Measurements from ENCODE around the gene TAL1. TPM values are rescaled to one million over a fixed set of nuclear protein-coding genes. Genes with fewer than 3 reads are reported as not detected.

TAL1 gene
- polyA plus RNA-seq, 1 experiment, result not detected

DNA sequence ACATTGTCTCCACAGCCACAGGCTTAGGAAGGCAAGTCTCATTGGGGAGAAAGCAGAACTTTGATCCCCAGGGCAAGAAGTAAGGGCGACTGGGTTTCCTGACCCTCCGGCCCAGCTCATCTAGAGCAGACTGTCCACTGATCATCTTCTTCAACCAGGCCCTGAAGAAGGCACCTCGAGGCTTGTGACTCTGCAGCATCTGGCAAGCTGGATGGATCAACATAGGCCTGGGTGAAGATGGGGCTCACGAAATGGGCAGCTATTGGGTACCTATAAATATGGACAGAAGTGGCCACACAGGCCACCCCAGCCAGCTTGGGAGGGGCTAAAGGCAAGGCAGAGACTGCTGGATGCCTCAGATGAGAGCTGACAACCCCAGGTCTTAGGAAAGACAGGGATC lies 13.0 kb downstream of the TAL1 start:
- Histone ChIP-seq H3K27ac (ENCODE audit: low read depth, low read length) (no peak overlapping the region), H3K9me3 (ENCODE audit: control insufficient read depth, insufficient read depth, low read length) (no peaks in the 10 kb centered on the region), H3K27me3 (ENCODE audit: control insufficient read depth, insufficient read depth, low read length) (peaks cover 50% of the 10 kb centered on the region), H3K4me3 (ENCODE audit: low read depth, low read length) (no peak overlapping the region)
- ChIA-PET CTCF (no interaction called here), POLR2A (no interaction called here)
- TF ChIP-seq, protein P1, sequence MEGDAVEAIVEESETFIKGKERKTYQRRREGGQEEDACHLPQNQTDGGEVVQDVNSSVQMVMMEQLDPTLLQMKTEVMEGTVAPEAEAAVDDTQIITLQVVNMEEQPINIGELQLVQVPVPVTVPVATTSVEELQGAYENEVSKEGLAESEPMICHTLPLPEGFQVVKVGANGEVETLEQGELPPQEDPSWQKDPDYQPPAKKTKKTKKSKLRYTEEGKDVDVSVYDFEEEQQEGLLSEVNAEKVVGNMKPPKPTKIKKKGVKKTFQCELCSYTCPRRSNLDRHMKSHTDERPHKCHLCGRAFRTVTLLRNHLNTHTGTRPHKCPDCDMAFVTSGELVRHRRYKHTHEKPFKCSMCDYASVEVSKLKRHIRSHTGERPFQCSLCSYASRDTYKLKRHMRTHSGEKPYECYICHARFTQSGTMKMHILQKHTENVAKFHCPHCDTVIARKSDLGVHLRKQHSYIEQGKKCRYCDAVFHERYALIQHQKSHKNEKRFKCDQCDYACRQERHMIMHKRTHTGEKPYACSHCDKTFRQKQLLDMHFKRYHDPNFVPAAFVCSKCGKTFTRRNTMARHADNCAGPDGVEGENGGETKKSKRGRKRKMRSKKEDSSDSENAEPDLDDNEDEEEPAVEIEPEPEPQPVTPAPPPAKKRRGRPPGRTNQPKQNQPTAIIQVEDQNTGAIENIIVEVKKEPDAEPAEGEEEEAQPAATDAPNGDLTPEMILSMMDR (IDR thresholded peaks at IDR 0.05; ENCODE audit: low read depth, low read length), result no peak
- DNase-seq (ENCODE audit: low read depth, low spot score), result no peak

DNA sequence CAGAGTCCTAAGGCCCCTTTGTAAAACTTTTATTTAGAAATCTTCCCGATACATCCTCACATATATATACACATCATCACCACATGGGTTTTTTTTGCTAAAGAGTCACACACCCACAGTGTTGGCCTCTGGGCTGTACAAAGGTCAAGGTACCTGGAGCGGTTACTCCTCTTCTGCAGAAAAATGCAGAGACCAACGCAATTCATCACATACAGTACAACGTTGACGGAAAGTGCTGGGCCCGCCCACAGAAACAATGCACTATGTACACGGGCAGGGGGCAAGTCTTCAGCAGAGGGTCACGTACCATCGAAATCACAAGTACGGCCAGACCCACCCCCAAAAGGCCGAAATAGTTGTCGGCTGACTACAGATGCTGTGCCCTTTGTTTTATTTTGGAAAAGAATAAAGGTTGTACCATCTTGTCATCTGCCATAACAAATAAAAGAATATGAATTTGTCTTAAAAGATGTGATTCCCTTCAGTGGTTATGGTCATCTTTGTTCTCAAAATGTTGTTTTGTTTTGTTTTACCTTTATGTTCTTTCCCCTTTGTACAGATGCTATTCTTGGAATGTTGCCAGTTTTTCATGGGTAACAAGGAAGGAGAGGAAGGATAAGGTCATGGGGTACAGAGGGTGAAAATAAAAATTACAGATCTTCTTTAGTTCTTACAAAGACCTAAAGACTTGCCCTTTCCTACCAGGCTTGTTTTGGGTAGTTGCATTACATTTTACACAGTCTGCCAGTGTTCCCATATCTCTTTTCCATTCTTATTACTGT lies 15.6 kb downstream of the TAL1 start:
- peaks cover 33% of the 10 kb centered on the region for H3K27me3 ChIP-seq (ENCODE audit: control insufficient read depth, insufficient read depth, low read length)
- TF ChIP-seq, protein P1 (IDR thresholded peaks at IDR 0.05; ENCODE audit: low read depth, low read length), result no peak
- H3K9me3 ChIP-seq (ENCODE audit: control insufficient read depth, insufficient read depth, low read length), result no peaks in the 10 kb centered on the region
- CTCF ChIA-PET, result no interaction called here
- POLR2A ChIA-PET, result no interaction called here
- DNase-seq (ENCODE audit: low read depth, low spot score), result no peak
- H3K27ac ChIP-seq (ENCODE audit: low read depth, low read length), result no peak overlapping the region
- H3K4me3 ChIP-seq (ENCODE audit: low read depth, low read length), result no peak overlapping the region

DNA sequence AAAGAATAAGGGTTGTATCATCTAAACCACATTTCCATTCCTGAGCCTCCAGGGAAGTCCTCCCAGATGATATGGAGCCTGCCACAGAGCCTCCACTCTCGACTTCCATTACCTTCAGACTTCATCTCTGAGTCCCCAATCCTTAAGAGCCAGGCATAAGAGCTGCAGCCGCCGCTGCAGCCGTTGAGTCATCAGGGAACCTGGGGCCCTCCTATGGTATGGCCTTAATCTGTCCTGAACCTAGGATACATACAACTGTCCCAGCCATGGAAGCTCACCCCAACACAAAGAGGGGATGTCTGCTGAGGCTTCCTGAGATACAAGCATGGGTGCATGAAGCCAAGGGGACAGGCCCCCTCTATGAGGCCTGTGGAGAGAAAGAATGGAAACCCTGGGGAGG lies 16.3 kb downstream of the TAL1 start:
- CTCF ChIA-PET, result no interaction called here
- DNase-seq (ENCODE audit: low read depth, low spot score), result no peak

DNA sequence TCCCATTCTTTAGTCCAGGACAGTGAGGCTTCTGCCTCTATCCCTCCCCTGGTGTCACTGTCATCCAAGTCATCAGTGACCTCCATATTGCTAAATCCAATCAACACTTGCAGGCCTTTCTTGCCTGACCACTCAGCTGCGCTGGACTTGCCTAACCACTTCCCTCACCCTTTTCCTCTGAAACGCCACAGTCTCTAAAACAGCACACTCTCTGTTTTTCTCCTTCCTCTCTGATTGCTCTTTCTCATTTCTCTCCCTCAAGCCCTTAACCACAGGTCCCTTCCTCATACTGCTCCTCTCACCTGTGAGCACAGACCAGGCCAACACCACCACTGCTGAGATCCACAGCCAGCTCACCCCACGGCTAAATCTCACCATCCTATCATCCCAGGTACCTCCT lies 17.5 kb downstream of the TAL1 start:
- CTCF ChIA-PET, result interaction anchor here (0.9 to 1.3 kb wide), 2 partner anchors 22 to 36 kb away, joined by 3 to 5 read pairs; no protein-coding TSS in a partner anchor

More for the DNA sequence above, 16.3 kb downstream of the TAL1 start:
- POLR2A ChIA-PET, result no interaction called here
- TF ChIP-seq, protein P1 (IDR thresholded peaks at IDR 0.05; ENCODE audit: low read depth, low read length), result no peak
- Histone ChIP-seq H3K9me3 (ENCODE audit: control insufficient read depth, insufficient read depth, low read length) (no peaks in the 10 kb centered on the region), H3K4me3 (ENCODE audit: low read depth, low read length) (no peak overlapping the region), H3K27me3 (ENCODE audit: control insufficient read depth, insufficient read depth, low read length) (peaks cover 25% of the 10 kb centered on the region), H3K27ac (ENCODE audit: low read depth, low read length) (no peak overlapping the region)

More for the DNA sequence above, 17.5 kb downstream of the TAL1 start:
- TF ChIP-seq, protein P1 (IDR thresholded peaks at IDR 0.05; ENCODE audit: low read depth, low read length), result no peak
- POLR2A ChIA-PET, result no interaction called here
- Histone ChIP-seq H3K9me3 (ENCODE audit: control insufficient read depth, insufficient read depth, low read length) (no peaks in the 10 kb centered on the region), H3K4me3 (ENCODE audit: low read depth, low read length) (no peak overlapping the region), H3K27me3 (ENCODE audit: control insufficient read depth, insufficient read depth, low read length) (peaks cover 25% of the 10 kb centered on the region), H3K27ac (ENCODE audit: low read depth, low read length) (no peak overlapping the region)
- no peak for DNase-seq (ENCODE audit: low read depth, low spot score)
